GM19467 (cell line): Measurements from ENCODE around the gene KIAA1755.
"Not testable (repeated sequence)": the region's sequence is repeated elsewhere in the genome, so short reads cannot be mapped to it uniquely, and the experiment has no call there.

Experiments
- ATAC-seq: cut with Tn5 transposase; IDR thresholded peaks from one replicate; pipeline ENCODE4 v1.9.1; 2021; ENCODE audit warnings: mild to moderate bottlenecking, moderate library complexity; ENCODE audit not compliant: unreplicated experiment

The KIAA1755 gene

GRCh38 chr20:38267296-38267695 lies 6.8 kb upstream of the KIAA1755 start:
- no peak for ATAC-seq

- no peak for ATAC-seq
Measured at GRCh38 chr20:38266426-38266825, 5.9 kb upstream of the KIAA1755 start.

- no peak for ATAC-seq
Measured at GRCh38 chr20:38262931-38263330, 2.4 kb upstream of the KIAA1755 start.

- ATAC-seq, result no peak
Measured at GRCh38 chr20:38261054-38261390, 487 bp upstream of the KIAA1755 start.

- no peak for ATAC-seq
Measured at GRCh38 chr20:38260025-38260377, 534 bp downstream of the KIAA1755 start.

- ATAC-seq, result no peak
Measured at GRCh38 chr20:38258545-38259215, 1.9 kb downstream of the KIAA1755 start.

- ATAC-seq, result no peak
Measured at GRCh38 chr20:38256966-38257365, 3.6 kb downstream of the KIAA1755 start.

GRCh38 chr20:38256021-38256420 lies 4.5 kb downstream of the KIAA1755 start:
- ATAC-seq, result no peak

GRCh38 chr20:38255393-38255792 lies 5.1 kb downstream of the KIAA1755 start:
- no peak for ATAC-seq

GRCh38 chr20:38254621-38255020 lies 5.9 kb downstream of the KIAA1755 start:
- not testable (repeated sequence) for ATAC-seq

GRCh38 chr20:38253571-38253970 lies 7.0 kb downstream of the KIAA1755 start:
- no peak for ATAC-seq

GRCh38 chr20:38252292-38253288 lies 7.9 kb downstream of the KIAA1755 start:
- no peak for ATAC-seq

GRCh38 chr20:38251441-38251840 lies 9.1 kb downstream of the KIAA1755 start:
- ATAC-seq, result not testable (repeated sequence)

- ATAC-seq, result no peak
Measured at GRCh38 chr20:38250609-38251008, 9.9 kb downstream of the KIAA1755 start.

GRCh38 chr20:38249536-38250310 lies 10.8 kb downstream of the KIAA1755 start:
- no peak for ATAC-seq

GRCh38 chr20:38248133-38248532 lies 12.4 kb downstream of the KIAA1755 start:
- ATAC-seq, result no peak

- not testable (repeated sequence) for ATAC-seq
Measured at GRCh38 chr20:38247725-38248124, 12.8 kb downstream of the KIAA1755 start.

GRCh38 chr20:38247166-38247509 lies 13.4 kb downstream of the KIAA1755 start:
- no peak for ATAC-seq

- ATAC-seq, result no peak
Measured at GRCh38 chr20:38246357-38247165, 14.0 kb downstream of the KIAA1755 start.

GRCh38 chr20:38245753-38246152 lies 14.8 kb downstream of the KIAA1755 start:
- ATAC-seq, result no peak

GRCh38 chr20:38243709-38244020 lies 16.9 kb downstream of the KIAA1755 start:
- no peak for ATAC-seq
